ENCODE data around the gene FCN1.

Gene FCN1

GRCh38 chr9:134936346-134937163 lies 18.8 kb upstream of the FCN1 start:
- peak in 1 of 2 donors; percentile 23 for ATAC-seq

GRCh38 chr9:134935701-134936345 lies 18.1 kb upstream of the FCN1 start:
- ATAC-seq, result no peak

DNA sequence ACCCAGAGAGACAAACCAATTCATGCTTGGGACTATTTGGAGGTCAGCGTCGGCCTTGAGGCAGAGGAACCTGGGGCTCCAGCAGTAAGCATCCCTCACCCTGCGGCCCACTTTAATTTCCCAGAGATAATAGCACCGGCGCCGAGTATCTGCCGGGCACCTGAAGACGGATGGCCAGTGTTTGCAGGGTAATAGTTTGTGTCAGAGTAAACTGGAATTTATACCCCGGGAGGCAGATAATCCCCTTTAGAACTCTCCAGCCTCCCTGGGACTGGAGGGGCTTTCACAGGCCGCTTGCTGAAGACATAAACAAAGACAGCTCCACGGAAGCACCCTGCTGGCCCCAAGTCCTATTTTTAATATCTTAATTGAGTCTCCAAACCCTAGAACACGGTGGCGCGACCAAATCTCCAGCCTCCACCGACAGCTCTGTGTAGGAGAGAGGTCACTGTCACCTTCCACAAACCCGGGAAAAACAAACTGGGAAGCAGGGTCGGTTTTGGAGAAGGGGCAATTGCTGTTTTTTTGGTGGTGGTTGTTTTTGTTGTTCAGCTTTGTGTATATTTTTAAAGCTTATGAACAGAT lies 17.4 kb upstream of the FCN1 start:
- no peak for ATAC-seq

- ATAC-seq, result no peak
Measured at GRCh38 chr9:134933076-134933659, 15.5 kb upstream of the FCN1 start.

- no peak for ATAC-seq
Measured at GRCh38 chr9:134932606-134933005, 14.9 kb upstream of the FCN1 start.

DNA sequence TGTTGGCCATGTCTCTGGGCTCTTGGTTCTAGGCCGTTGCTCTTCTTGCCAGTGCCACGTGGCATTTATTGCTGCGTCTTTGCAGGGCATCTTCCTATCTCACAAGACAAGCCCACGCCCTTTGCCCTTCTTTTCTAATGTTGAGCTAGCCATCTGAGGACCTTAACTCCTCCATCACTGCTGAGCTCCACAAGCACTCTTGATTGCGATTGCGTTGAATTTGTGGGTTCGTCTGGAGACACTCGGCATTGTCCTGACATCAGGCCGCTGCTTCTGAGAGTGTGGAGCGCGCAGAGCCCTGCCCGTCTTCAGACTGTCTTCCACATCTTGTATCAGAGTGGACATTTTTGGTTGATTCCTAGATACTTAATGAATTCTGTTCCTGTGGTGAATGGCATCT lies 14.5 kb upstream of the FCN1 start:
- ATAC-seq, result no peak

DNA sequence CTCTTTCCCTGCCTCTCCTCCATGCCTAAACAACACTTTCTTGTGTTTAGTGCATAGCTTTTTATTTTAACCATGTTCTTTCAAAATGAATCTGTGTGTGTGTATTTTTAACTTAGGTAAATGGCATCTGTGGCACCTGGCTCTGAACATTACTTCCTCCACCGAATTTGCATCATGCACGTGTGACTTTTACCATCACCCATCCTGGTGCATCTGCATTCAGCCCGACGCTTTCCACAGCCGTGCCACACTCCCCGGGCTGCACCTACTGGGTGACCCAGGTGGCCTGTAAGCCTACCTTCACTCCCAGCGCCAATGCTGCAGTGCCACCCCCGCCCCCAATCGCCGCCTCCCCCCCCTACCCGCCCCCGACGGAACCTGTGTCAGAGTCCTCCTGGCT lies 12.7 kb upstream of the FCN1 start:
- no peak for ATAC-seq

- no peak for ATAC-seq
Measured at GRCh38 chr9:134929193-134930158, 11.8 kb upstream of the FCN1 start.

DNA sequence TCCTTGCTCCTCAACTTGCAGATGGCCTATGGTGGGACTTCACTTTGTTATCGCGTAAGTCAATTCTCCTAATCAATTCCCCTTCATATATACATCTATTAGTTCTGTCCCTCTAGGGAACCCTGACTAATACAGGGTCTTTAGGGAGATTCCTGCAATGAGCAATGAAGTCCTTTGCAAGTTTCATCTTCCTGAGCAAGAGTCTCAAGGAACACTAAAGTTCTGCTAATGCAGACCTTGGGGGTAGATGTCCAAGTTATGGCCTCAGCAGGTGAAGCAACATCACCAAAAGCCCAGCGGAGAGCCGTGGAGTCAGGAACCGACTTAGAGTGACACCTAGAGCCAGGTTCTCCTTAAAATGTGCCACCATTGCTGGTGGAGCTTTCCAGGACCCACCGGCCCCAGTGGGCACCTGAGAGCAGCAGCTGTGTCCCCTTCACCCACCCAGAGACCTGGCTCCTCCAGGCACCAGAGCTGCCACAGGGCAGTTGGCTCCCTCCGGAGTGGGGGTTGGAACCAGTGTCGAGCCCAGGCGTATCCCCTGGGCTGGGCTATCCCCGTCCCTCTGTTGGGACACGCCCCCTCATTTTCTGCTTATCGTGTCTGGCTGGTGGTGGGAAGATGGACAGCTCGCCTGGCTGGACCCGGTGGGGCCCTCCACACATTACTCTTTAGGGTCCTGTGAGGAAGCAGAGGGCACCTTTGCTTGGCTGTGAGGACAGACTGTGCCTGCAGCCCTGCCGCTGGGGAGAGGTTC lies 10.9 kb upstream of the FCN1 start:
- ATAC-seq, result no peak

DNA sequence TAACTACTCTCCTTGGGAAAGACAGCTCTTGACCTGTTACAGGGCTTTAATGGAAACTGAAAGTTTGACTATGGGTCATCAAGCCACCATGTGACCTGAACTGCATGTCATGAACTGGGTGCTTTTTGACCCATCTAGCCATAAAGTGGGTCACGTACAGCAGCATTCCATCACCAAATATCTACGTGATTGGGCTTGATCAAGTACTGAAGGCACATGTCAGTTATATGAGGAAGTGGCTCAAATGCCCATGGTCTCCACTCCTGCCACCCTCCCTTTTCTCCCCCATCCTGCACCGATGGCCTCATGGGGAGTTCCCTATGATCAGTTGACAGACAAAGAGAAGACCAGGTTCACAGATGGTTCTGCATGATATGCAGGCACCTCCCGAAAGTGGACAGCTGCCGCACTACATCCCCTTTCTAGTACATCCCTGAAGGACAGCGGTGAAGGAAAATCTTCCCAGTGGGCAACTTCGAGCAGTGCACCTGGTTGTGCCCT lies 7.3 kb upstream of the FCN1 start:
- no peak for ATAC-seq

DNA sequence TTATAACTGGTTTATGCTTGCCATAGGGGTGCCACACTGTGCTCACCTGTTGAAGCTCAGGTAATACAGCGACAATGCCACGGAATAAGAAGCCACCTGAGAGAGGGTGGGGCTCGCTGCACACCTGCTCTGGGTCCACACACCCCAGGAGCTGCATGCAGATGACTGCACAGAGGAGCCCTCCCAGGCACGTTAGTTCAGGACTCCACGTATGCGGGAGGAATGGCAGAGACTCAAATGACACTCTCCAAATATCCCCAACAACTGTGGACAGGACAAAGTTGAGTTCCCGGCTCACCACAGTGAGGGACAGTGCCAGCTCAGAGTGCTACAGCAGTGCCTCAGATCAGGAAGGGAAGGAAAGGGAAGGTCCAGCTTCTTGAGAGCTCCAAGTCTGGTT lies 5.8 kb upstream of the FCN1 start:
- ATAC-seq, result no peak

DNA sequence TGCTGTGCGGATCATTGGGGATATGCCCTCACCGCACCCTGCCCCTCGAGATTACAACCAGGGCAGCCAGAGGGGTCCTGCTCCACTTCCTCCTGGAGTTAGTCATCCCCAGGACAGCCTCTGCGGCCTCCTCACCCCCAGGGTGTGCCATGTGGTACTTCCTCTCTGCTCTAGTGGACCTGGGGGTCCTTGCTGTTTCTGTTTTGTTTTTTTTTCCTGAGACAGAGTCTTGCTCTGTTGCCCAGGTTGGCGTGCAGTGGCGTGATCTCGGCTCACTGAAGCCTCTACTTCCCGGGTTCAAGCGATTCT lies 5.2 kb upstream of the FCN1 start:
- no peak for ATAC-seq

DNA sequence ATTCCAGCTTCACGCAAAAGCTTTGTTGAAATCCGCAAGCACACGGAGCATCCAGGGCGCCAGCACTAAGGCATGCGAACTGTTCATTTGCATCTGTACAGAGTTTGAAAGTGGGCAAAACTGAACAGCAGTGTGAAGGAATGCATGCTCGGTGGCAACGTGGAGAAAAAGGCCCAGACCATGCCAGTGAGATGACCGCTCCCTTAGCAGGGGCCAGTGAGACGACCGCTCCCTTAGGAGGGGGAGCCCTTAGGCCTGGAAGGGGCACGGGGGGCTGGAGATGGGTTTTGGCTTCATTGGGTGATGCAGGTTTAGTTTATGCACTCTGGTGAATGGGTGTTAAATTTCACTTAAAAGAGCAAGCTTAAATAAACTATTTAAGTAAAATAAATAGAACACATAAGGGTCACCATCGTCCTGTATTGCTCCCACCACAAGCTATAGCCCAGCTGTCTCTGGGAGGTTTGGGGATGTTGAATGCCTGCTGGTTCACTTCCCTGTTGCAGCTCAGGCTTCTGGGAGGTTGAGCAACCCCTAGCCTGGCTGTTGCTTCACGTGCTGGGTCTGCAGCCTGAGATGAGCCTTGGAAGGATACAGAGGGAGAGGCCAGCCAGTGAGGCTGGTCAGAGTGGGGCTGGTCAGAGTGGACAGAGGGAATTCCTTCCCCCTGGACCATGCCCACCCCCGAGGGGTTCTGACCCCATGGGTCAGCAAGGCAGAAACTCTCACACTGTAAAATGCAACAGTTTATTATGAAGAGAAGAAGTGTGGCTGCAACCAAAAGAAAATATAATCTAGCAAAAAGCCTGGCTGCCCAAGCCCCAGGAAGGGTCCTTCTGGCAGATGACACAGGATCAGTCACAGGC lies 4.6 kb upstream of the FCN1 start:
- no peak for ATAC-seq

DNA sequence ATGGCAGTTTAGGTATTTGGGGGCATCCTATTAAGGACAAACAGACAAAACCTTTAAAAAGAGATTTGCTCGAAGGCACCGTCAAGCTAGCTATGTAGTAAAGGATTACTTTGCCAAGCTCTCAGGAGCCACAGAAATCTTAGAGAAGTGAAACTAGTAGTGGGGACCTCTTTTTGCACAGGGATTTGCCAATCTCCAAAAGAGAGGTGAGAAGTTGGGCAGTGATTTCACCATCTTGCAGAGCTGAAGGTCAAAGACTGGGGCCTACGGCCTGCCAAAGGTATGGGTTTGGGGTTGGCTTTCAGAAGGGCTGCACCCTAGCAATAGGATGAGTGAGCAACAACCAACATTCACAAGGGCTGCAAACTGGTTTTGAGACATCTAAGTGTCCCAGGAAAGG lies 1.6 kb upstream of the FCN1 start:
- ATAC-seq, result no peak

DNA sequence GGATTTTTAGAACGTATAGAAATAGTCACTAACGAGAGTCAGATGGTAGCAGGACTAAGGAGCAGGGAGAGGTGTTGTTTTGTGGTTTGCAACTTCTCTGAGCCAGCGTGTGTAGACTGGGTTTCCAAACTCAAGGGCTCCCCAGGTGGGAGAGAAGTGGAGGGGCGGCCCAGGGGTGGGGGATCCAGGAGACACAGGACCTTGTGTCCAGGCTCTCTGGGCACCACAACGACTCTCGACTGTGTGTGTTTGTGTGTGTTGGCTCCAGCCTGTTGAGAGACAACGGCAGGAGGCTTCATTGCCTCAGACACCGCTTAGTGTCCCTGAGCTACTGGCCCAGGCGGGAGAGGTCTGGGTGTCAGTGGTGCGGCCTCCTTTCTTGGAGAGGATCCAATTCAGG lies 934 bp upstream of the FCN1 start:
- no peak for ATAC-seq

- no peak for ATAC-seq
Measured at GRCh38 chr9:134916161-134916665, 1.5 kb downstream of the FCN1 start.

- no peak for ATAC-seq
Measured at GRCh38 chr9:134915046-134915985, 2.4 kb downstream of the FCN1 start.

DNA sequence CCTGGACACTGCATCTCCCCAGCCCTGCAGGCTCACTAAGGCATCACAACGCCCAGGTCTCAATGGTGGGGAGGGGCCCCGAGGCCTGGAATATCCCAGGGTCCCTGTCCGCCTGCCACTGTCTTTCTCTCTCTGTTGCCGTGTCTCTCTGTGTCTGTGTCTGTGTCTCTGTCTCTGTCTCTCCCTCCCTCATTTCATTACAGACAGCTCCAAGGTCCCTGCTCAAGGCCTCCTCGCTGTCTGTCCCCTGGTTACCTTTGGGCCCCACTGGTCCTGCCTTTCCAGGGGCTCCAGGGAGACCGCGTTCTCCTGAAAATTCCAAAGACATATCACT lies 3.2 kb downstream of the FCN1 start:
- no peak for ATAC-seq

GRCh38 chr9:134913713-134914500 lies 3.8 kb downstream of the FCN1 start:
- ATAC-seq, result no peak

All from activated CD4-positive, CD25-positive, alpha-beta regulatory T cell treated with anti-CD3 and anti-CD28 coated beads, Interleukin-2, amount 50 U/mL, for 24 hours (primary cell).